DMS 273 treated with DMSO at 0.1 percent for 48 hours (cell line): ENCODE data around the gene WT1.

ENCODE experiments used
- DNase-seq: peaks from one replicate; lab custom pipeline; 2025; lab: John Stamatoyannopoulos, UW

Gene WT1

DNA sequence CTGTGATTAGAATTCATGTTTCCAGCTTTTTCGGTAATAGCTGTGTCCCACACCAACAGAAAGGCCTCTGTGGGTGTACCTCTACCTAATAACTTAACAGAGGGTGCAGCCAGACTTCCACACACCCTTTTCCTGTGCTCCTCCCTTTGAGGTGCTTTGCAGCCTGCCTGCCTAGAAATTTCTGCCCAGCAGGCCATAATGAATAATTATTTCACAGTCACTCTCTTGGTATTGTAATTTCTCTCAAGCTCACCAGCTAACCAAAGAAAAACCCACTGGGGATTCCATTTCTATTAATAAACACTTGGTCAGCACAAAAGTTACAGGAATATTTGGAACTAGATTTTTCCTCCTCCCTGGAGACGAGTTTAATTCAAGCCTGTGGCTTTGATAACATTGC, 13.3 kb downstream of the WT1 start:
- no peak for DNase-seq

DNA sequence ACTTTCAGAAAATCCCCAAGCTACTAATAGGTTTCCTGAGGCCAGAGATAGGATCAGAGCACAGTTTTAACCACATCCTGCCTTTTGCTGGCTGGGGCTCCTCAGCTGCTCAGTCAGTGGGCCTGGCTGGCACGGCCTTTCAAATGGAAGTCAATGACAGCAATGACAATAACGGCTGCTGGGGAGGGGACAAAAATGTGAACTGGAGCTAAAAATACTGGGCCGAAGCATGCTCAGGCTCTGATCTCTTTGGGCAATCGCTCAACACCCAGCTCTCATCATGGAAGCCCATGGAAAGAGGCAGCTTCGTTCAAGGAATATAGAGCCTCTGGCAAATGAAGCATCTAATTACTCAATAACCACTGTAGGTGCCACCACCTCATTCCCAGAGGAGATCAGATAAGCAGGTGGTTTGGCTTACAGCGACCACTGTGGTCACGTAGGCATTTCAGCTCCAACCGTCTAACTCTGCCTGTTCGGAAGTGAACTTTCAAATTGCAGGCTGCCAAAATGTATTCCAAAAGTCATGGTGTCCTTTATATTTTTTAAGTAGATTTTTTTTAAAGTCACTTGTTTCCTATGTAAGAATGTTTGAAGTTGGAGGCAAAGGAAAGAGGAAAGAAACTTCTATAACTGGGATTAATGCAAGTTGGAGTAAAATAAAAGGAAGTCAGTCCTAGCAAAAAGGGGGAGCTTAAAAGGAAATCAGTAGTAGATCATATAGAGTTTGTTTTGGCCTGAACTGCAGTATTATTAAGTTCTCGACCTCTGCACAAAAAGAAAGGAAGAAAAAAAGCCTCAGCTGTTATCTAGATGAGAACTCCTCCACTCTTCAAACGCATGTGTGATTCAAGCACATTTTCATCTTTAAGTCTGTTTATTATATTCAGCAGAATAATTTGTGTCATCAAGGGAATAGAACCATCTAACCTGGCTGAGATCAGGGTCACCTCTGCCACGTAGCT, 14.1 kb downstream of the WT1 start:
- no peak for DNase-seq

DNA sequence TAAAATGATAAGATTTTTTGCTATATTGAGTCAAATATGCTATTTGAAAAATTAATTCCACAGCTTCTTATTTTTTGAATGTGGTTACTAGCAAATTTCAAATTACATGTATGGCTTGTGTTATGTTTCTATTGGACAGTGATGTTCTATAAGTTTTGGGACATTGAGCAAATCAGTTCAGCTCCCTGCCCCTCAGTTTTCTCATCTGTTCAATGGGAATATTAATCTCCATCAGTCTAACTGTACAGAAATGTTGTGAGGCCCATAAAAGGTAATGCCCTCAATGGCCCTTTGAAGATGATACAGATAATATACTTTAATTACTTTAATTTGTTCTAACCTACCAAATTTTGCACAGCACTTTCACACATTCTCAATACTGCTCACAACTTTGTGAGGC, 15.2 kb downstream of the WT1 start:
- no peak for DNase-seq

- no peak for DNase-seq
These were observed 16.5 kb downstream of the WT1 start for GRCh38 chr11:32418836-32419235.

GRCh38 chr11:32417806-32418205, 17.5 kb downstream of the WT1 start:
- DNase-seq = no peak

DNA sequence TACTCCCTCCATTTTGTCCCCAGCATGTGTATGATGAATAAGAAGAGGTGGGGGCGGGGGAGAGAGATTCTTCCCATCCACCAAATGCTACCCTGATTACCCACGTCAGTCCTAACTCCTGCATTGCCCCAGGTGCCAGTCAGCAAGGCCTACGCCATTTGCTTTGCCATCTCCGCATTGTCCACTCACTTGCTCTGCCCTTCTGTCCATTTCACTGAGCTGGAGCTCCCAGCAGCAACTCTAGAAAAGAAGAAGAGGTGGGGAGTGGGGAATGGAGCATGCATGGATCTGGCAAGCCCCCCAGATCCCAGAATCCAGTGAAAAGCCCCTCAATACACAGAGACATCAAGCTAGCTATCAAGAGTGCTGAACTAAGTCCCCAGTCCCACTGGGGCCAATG, 19.0 kb downstream of the WT1 start:
- no peak for DNase-seq

GRCh38 chr11:32414925-32415324, 20.4 kb downstream of the WT1 start:
- no peak for DNase-seq

GRCh38 chr11:32411942-32412615, 23.3 kb downstream of the WT1 start:
- no peak for DNase-seq

GRCh38 chr11:32405592-32405991, 29.7 kb downstream of the WT1 start:
- DNase-seq = no peak

- DNase-seq = no peak
These were observed 32.5 kb downstream of the WT1 start for GRCh38 chr11:32402836-32403235.

GRCh38 chr11:32400670-32401369, 34.5 kb downstream of the WT1 start:
- no peak for DNase-seq

DNA sequence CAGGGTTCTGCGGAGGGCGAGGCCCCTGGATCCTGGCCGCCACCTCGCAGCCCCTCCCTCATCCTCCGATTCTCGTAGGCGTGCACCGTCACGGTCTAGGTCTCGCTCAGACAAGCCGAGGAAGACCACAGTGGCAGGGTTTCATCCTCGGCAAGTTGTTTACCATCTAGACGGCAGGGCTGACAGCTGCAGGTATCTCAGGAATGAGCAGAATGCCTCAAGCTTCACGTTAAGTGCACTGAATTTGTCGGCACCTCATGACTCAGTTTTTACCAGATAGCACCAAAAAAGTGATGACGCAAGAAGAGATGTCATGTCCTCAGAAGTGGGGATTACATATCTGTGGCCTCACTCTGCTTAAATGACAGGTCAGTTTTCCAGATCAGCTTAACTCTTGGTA, 35.1 kb downstream of the WT1 start:
- no peak for DNase-seq

DNA sequence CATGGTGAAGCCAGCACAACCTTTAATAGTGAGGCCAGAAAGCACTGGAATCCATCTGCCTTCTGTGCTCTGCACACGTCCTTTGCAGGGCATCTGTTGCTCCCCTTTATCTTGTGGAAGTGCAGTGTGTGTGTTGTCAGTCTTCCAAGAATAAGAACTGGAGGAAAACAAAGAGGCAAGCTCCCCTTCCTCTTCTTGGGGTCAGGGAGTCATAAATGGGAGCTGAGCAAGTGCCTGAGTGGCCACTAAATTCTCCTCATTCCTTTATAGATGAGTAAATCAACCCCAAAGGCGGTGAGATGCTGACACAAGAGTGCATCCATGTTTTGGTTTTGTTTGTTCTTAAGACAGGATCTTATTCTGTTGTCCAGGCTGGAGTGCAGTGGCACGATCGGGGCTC, 38.3 kb downstream of the WT1 start:
- no peak for DNase-seq

GRCh38 chr11:32396331-32396730, 39.0 kb downstream of the WT1 start:
- DNase-seq = no peak

GRCh38 chr11:32395127-32395526, 40.2 kb downstream of the WT1 start:
- DNase-seq = no peak

DNA sequence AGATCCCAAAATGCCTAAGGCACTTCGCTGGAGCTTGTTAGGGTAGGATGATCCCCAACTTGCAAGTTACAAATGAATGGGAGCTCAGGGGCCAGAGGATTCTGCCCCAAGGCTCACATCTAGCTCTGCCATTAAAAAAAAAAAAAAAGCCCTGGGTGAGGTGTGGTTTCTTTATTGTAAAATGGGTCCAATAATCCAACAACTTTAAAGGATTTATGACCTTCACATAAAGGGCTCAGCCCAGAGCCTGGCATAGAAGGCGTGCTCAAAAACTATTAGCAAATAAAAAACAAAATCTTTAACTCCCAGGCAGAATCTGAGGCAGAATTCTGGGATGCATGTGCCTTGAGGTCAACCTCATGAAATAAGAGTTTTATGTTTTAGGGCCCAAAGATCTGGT, 42.5 kb downstream of the WT1 start:
- no peak for DNase-seq

DNA sequence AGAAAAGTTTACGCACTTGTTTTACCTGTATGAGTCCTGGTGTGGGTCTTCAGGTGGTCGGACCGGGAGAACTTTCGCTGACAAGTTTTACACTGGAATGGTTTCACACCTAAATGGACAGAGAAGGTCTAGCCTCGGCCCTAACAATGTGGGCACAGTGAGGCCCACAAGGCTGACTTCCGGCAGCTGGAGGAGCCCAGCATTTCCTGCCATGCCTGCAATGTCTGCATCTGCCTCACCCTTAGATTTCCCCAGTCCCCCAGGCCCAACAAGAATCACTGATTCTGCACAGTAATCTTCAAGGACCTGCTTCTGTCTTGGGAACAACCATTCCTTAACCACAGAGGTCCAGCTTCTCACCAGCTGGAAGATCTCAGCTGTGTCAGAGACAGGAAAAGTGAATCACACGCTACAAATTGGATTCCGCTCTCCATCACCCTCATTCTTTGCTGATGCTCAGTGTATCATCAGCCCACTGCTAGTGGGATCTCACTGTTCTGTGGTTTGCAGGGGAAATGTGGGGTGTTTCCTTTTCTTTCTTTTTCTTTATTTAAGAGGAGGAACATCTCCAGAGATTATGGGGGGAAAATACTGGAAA, 43.3 kb downstream of the WT1 start:
- DNase-seq = no peak

DNA sequence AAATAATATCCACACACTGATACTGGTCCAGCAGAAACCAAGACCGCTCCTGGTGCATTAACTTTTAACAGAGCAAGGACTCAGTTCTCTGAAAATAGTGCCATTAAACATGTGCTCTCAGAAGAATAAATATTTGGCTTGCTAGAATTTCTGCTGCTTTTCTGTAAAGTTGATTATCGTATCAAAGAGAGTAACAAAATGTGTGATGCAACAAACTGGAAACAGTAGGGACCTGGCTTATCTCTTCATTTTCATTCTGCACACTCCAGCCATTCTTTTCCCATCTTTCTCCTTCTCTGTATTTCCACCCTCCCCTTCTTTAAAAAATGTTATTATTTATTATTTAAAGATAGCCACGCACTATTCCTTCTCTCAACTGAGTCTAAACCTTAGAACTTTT, 43.9 kb downstream of the WT1 start:
- no peak for DNase-seq

- no peak for DNase-seq
These were observed 44.6 kb downstream of the WT1 start for GRCh38 chr11:32390712-32391111.

GRCh38 chr11:32388871-32389770, 46.2 kb downstream of the WT1 start:
- DNase-seq = no peak

DNA sequence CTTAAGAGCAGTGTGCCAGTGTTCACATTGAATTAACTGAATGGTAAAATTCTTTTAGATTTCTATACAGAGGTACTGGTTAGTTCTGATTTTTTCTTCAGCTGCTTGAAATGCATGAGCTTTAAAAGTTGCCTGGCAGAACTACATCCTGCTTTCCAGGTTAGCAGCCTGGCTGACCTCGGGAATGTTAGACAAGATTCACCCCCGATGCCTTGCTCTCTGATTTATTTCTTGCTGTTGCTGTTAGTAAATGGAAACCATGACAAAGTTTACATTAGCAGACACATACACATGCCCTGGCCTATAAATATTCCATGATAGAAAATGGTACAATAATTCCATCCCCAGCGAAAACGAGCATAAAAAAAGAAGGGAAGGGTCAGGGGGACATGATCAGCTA, 47.0 kb downstream of the WT1 start:
- DNase-seq = no peak
